Measurements from ENCODE around the gene ZNF626. TPM values are rescaled to one million over a fixed set of nuclear protein-coding genes. Genes with fewer than 3 reads are reported as not detected.
"Not testable (repeated sequence)": the region's sequence is repeated elsewhere in the genome, so short reads cannot be mapped to it uniquely, and the experiment has no call there.

The ZNF626 gene
- total RNA-seq, 1 donor from 2014 or later: 13.3 TPM

DNA sequence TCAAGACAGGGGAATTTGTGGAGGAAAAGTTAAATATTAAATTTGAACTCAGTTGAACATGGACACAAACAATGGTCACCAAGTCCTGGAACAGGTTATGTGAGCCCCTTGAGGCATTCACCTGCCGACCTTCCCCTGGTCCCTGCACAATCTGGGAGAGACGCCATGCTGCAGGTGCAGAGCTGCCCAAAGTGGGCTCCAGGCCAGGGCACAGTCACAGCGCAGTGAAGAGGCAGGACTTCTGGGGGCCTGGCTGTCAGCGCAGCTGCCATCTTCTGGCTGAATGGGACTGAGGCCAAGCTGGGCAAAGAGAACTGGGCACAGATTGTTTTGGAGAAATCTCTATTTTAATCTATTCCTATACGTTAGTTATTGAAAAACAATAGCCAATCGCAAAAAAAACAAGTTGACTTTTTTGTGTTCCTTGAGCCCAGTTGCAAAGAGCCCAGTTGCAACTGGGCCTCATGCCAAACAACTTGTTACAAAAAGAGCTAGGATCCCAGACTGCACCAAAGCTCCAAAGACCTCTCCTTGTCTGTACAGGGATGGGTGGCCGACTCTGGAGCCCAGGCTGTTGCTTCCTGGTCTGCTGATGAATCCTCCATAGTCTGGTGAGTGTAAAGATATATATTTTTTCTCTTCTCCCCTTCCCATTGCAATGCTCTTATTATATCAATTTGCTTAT, 1.2 kb upstream of the ZNF626 start:
- Mint-ChIP-seq H3K9me3 (ENCODE audit: unreplicated experiment) (peaks cover 30% of the 10 kb centered on the region), H3K36me3 (ENCODE audit: unreplicated experiment) (peaks cover 34% of the 10 kb centered on the region), H3K27ac (ENCODE audit: unreplicated experiment) (no peak overlapping the region), H3K4me1 (ENCODE audit: unreplicated experiment) (peaks cover 13% of the 10 kb centered on the region), H3K4me3 (ENCODE audit: unreplicated experiment) (no peak overlapping the region), H3K27me3 (ENCODE audit: unreplicated experiment) (no peaks in the 10 kb centered on the region)
- TF ChIP-seq, protein P1, sequence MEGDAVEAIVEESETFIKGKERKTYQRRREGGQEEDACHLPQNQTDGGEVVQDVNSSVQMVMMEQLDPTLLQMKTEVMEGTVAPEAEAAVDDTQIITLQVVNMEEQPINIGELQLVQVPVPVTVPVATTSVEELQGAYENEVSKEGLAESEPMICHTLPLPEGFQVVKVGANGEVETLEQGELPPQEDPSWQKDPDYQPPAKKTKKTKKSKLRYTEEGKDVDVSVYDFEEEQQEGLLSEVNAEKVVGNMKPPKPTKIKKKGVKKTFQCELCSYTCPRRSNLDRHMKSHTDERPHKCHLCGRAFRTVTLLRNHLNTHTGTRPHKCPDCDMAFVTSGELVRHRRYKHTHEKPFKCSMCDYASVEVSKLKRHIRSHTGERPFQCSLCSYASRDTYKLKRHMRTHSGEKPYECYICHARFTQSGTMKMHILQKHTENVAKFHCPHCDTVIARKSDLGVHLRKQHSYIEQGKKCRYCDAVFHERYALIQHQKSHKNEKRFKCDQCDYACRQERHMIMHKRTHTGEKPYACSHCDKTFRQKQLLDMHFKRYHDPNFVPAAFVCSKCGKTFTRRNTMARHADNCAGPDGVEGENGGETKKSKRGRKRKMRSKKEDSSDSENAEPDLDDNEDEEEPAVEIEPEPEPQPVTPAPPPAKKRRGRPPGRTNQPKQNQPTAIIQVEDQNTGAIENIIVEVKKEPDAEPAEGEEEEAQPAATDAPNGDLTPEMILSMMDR (IDR thresholded peaks at IDR 0.05): no peak
- no peak for DNase-seq (ENCODE audit: extremely low spot score, unreplicated experiment)

DNA sequence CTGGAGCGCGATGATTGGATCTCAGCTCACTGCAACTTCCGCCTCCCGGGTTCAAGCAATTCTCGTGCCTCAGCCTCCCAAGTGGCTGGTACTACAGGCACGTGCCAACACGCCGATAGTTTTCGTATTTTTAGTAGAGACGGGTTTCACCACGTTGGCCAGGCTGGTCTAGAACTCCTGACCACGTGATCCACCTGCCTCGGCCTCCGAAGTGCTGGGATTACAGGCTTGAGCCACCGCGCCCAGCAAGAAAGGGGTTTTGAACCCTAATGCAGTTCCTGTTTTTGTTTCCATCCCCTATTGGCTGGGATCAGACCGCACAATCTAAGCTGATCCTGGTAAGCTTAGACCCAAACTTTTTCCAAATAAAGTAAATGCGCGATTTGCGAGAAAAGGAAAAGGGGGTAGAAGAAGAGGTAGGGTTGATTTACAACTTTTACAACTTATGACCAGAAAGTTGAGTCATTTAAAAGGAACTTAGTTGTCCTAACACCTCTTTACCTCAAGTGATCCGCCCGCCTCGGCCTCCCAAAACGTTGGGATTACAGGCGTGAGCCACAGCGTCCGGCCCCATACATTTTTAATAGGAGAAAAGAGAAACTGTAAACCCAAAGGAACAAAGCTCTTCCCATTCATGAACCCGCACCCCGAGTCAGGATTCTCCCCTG, 764 bp downstream of the ZNF626 start:
- TF ChIP-seq, protein P1 (IDR thresholded peaks at IDR 0.05): no peak
- Mint-ChIP-seq H3K36me3 (ENCODE audit: unreplicated experiment) (peaks cover 53% of the 10 kb centered on the region), H3K27ac (ENCODE audit: unreplicated experiment) (peak overlapping the region; percentile 100), H3K27me3 (ENCODE audit: unreplicated experiment) (no peaks in the 10 kb centered on the region), H3K9me3 (ENCODE audit: unreplicated experiment) (peaks cover 30% of the 10 kb centered on the region), H3K4me1 (ENCODE audit: unreplicated experiment) (peaks cover 13% of the 10 kb centered on the region), H3K4me3 (ENCODE audit: unreplicated experiment) (peak overlapping the region; percentile 96)
- DNase-seq (ENCODE audit: extremely low spot score, unreplicated experiment): no peak

DNA sequence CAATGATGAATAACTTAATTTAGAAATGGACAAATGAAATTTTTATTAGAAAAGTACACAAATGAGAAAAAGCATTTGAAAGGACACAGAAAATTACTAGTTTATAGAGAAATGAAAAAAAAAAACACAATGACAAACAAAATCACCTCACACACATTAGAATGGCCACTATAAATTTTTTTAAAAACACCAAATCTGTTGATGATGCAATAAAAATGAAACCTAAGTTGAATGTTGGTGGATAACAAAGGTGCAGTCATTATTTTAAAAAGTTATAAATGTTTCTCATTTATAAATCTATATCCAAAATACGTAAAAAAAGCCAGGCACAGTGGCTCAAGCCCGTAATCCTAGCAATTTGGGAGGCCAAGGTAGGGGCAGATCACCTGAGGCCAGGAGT, 20.8 kb downstream of the ZNF626 start:
- Mint-ChIP-seq H3K9me3 (ENCODE audit: unreplicated experiment) (peaks cover 33% of the 10 kb centered on the region), H3K4me3 (ENCODE audit: unreplicated experiment) (no peak overlapping the region), H3K4me1 (ENCODE audit: unreplicated experiment) (no peaks in the 10 kb centered on the region), H3K36me3 (ENCODE audit: unreplicated experiment) (peaks cover 71% of the 10 kb centered on the region), H3K27me3 (ENCODE audit: unreplicated experiment) (no peaks in the 10 kb centered on the region), H3K27ac (ENCODE audit: unreplicated experiment) (no peak overlapping the region)
- TF ChIP-seq, protein P1 (IDR thresholded peaks at IDR 0.05): no peak
- no peak for DNase-seq (ENCODE audit: extremely low spot score, unreplicated experiment)

DNA sequence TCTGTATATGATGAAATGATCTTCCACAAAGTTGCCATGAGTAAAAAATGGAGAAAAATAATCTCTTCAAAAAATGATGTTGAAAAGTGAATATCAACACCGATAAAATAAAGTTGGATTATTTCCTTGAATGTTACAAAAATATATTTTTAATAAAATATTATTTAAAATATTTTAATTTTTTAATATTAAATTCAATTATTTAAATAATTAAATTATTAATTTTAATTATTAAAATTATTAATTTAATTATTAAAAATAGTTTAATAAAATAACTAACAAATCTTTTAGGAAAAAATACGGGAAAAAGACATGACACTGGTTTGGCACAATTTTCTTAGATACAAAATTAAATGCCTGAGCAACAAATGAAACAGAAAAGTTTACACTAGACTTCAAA, 21.3 kb downstream of the ZNF626 start:
- Mint-ChIP-seq H3K4me3 (ENCODE audit: unreplicated experiment) (no peak overlapping the region), H3K9me3 (ENCODE audit: unreplicated experiment) (peaks cover 27% of the 10 kb centered on the region), H3K36me3 (ENCODE audit: unreplicated experiment) (peaks cover 69% of the 10 kb centered on the region), H3K27ac (ENCODE audit: unreplicated experiment) (no peak overlapping the region), H3K4me1 (ENCODE audit: unreplicated experiment) (no peaks in the 10 kb centered on the region), H3K27me3 (ENCODE audit: unreplicated experiment) (no peaks in the 10 kb centered on the region)
- TF ChIP-seq, protein P1 (IDR thresholded peaks at IDR 0.05): no peak
- DNase-seq (ENCODE audit: extremely low spot score, unreplicated experiment): no peak

DNA sequence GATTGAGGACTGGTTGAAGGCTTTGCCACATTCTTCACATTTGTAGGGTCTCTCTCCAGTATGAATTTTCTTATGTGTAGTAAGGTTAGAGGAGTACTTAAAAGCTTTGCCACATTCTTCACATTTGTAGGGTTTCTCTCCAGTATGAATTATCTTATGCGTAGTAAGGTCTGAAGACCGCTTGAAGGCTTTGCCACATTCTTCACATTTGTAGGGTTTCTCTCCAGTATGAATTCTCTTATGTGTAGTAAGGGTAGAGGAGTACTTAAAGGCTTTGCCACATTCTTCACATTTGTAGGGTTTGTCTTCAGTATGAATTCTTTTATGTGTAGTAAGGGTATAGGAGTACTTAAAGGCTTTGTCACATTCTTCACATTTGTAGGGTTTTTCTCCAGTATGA, 36.8 kb downstream of the ZNF626 start:
- H3K36me3 Mint-ChIP-seq (ENCODE audit: unreplicated experiment): peaks cover 24% of the 10 kb centered on the region

More for the DNA sequence above, 36.8 kb downstream of the ZNF626 start:
- H3K4me1 Mint-ChIP-seq (ENCODE audit: unreplicated experiment); H3K27ac Mint-ChIP-seq (ENCODE audit: unreplicated experiment); H3K27me3 Mint-ChIP-seq (ENCODE audit: unreplicated experiment); H3K4me3 Mint-ChIP-seq (ENCODE audit: unreplicated experiment); DNase-seq (ENCODE audit: extremely low spot score, unreplicated experiment): not testable (repeated sequence)
- H3K9me3 Mint-ChIP-seq (ENCODE audit: unreplicated experiment): peaks cover 20% of the 10 kb centered on the region
